NCI-H2196 treated with DMSO at 0.1 percent for 48 hours (cell line): ENCODE data around the gene PCDHA12.
"Not testable (repeated sequence)": the region's sequence is repeated elsewhere in the genome, so short reads cannot be mapped to it uniquely, and the experiment has no call there.

ENCODE experiments used
- DNase-seq: peaks from one replicate; lab custom pipeline; 2025; ENCODE audit not compliant: unreplicated experiment; lab: John Stamatoyannopoulos, UW

Gene PCDHA12

GRCh38 chr5:140857177-140857986 lies 17.7 kb upstream of the PCDHA12 start:
- DNase-seq: no peak

DNA sequence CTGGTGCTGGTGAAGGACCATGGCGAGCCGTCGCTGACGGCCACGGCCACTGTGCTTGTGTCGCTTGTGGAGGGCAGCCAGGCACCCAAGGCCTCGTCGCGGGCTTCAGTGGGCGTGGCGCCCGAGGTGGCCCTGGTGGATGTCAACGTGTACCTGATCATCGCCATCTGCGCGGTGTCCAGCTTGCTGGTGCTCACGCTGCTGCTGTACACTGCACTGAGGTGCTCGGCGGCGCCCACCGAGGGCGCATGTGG lies 17.2 kb upstream of the PCDHA12 start:
- DNase-seq: no peak

DNA sequence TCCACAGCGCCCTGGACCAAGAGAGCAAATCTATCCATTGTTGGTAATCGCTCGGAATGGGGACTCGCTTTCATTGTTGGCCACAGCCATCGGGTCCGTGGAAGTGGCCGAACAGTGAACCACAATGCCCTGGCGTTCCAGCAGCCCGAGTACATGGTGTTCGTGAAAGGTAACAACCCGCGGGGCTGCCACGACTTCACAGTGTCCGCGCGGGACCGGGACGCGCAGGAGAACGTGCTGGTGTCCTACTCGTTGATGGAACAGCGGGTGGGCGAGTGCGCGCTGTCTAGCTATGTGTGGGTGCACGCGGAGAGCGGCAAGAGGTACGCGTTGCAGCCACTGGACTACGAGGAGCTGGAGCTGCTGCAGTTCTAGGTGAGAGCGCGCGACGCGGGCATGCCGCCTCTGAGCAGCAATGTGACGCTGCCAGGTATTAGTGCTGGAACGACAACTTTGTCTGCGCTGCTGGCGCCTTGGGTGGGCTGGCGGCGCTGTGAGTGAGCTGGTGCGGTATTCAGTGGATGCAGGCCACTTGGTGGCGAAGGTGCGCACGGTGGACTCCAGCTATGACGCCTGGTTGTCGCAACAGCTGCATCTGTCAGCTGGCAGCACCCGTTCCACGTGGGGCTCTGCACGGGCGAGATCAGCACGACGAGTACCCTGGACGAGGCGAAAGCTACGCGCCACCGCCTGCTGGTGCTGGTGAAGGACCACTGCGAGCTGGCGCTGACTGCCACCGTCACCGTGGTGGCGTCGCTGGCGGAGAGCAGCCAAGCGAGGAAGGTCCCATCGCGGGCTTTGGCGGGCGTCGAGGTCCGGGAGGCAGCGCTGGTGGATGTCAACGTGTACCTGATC lies 12.4 kb upstream of the PCDHA12 start:
- DNase-seq: no peak

- no peak for DNase-seq
Observed at GRCh38 chr5:140868721-140869554, 6.2 kb upstream of the PCDHA12 start, which contains the start of gene PCDHA11. Gene PCDHA11, plus strand, starts transcription at chr5:140868957. Its CDS starts 147 bp downstream, at chr5:140869104.

- no peak for DNase-seq
Observed at GRCh38 chr5:140869555-140869886, 5.6 kb upstream of the PCDHA12 start.

DNA sequence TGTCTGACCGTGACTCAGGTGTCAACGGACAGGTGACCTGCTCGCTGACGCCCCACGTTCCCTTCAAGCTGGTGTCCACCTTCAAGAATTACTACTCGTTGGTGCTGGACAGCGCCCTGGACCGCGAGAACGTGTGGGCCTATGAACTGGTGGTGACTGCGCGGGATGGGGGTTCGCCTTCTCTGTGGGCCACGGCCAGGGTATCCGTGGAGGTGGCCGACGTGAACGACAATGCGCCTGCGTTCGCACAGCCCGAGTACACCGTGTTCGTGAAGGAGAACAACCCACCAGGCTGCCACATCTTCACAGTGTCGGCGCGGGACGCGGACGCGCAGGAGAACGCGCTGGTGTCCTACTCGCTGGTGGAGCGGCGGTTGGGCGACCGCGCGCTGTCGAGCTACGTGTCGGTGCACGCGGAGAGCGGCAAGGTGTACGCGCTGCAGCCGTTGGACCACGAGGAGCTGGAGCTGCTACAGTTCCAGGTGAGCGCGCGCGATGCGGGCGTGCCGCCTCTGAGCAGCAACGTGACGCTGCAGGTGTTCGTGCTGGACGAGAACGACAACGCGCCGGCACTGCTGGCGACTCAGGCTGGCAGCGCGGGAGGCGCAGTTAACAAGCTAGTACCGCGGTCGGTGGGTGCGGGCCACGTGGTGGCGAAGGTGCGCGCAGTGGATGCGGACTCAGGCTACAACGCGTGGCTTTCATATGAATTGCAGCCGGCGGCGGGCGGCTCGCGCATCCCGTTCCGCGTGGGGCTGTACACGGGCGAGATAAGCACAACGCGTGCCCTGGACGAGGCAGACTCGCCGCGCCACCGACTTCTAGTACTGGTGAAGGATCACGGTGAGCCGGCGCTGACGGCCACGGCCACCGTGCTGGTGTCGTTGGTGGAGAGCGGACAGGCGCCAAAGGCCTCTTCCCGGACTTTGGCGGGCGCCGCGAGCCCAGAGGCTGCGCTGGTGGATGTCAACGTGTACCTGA lies 4.6 kb upstream of the PCDHA12 start:
- no peak for DNase-seq

DNA sequence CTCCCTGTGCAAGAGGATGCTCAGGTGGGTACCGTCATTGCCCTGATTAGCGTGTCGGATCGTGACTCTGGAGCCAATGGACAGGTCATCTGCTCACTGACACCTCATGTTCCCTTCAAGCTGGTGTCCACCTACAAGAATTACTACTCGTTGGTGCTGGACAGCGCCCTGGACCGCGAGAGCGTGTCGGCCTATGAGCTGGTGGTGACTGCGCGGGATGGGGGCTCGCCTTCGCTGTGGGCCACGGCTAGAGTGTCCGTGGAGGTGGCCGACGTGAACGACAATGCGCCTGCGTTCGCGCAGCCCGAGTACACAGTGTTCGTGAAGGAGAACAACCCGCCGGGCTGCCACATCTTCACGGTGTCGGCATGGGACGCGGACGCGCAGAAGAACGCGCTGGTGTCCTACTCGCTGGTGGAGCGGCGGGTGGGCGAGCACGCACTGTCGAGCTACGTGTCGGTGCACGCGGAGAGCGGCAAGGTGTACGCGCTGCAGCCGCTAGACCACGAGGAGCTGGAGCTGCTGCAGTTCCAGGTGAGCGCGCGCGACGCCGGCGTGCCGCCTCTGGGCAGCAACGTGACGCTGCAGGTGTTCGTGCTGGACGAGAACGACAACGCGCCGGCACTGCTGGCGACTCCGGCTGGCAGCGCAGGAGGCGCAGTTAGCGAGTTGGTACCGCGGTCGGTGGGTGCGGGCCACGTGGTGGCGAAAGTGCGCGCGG lies 1.6 kb downstream of the PCDHA12 start:
- not testable (repeated sequence) for DNase-seq

DNA sequence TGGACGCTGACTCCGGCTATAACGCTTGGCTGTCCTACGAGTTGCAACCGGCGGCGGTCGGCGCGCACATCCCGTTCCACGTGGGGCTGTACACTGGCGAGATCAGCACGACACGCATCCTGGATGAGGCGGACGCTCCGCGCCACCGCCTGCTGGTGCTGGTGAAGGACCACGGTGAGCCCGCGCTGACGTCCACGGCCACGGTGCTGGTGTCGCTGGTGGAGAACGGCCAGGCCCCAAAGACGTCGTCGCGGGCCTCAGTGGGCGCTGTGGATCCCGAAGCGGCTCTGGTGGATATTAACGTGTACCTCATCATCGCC lies 2.1 kb downstream of the PCDHA12 start:
- no peak for DNase-seq

DNA sequence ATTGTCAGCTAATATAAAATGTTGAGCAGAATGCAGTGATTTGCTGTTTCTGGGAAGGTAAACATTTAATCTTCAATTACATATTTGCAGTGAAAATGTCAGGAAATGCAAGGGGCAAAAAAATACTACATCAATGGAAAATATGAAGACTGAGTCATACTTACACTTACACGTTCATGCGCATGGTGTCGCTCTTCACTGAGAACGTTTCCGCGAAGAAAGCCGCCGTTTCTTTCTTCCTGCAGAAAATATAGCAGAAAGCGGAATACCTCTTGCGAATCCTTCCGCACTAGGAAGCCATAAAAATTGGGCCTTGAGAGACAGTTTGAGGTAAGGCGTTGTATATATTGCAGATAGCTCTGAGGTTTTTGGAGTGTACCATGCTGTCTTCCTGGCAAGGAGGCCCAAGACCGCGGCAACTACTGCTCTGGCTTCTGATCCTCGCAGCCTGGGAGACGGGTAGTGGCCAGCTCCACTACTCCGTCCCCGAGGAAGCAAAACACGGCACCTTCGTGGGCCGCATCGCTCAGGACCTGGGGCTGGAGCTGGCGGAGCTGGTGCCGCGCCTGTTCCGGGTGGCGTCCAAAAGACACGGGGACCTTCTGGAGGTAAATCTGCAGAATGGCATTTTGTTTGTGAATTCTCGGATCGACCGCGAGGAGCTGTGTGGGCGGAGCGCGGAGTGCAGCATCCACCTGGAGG lies 6.9 kb downstream of the PCDHA12 start, which contains the start of gene PCDHA13:
TSS of gene PCDHA13 (plus strand) at position 236 of the 702 bp plus-strand sequence. CDS start at position 381, 145 bp downstream.
- DNase-seq: no peak

DNA sequence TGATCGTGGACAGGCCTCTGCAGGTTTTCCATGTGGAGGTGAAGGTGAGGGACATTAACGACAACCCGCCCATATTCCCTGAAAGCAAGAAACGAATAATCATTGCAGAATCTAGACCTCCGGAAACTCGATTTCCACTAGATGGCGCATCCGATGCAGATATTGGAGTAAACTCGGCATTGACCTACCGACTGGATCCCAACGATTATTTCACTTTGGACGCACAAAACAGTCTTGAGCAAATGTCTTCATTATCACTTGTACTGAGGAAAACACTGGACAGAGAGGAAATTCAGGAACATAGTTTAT lies 7.4 kb downstream of the PCDHA12 start:
- DNase-seq: no peak

DNA sequence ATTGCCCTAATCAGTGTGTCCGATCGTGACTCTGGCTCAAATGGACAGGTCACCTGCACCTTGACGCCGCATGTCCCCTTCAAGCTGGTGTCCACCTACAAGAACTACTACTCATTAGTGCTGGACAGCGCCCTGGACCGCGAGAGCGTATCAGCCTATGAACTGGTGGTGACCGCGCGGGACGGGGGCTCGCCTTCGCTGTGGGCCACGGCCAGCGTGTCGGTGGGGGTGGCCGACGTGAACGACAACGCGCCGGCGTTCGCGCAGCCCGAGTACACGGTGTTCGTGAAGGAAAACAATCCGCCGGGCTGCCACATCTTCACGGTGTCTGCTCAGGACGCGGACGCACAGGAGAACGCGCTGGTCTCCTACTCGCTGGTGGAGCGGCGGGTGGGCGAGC lies 8.3 kb downstream of the PCDHA12 start:
- no peak for DNase-seq

- DNase-seq: no peak
Observed at GRCh38 chr5:140883927-140884697, 9.0 kb downstream of the PCDHA12 start.

GRCh38 chr5:140916325-140916724 lies 41.2 kb downstream of the PCDHA12 start:
- DNase-seq: no peak

DNA sequence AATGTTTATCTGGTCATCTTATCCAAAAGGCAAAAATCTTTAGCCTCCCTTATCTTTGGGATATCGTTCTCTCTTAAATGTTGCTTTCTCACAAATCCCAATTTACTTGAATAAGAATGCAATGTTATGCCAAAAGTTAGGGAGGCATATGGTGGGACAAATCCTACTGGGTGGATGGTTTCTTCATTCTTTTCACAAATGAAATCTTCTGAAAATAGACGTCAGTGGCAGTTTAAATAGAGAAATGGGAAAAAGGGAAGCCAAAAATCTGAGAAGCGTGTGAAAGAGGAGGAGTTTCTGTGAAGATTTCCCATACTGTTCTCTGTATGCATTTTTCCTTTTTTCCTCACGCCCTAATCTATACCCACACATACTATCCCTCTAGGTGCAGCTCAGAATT lies 48.5 kb downstream of the PCDHA12 start:
- no peak for DNase-seq

- DNase-seq: peak; percentile 70
Observed at GRCh38 chr5:140925806-140926442, 50.8 kb downstream of the PCDHA12 start, which contains the start of gene PCDHAC1. Gene PCDHAC1, plus strand, starts transcription at chr5:140926299. Its CDS starts 594 bp downstream, at chr5:140926893.

GRCh38 chr5:140926443-140927227 lies 51.5 kb downstream of the PCDHA12 start:
- peak; percentile 80 for DNase-seq

DNA sequence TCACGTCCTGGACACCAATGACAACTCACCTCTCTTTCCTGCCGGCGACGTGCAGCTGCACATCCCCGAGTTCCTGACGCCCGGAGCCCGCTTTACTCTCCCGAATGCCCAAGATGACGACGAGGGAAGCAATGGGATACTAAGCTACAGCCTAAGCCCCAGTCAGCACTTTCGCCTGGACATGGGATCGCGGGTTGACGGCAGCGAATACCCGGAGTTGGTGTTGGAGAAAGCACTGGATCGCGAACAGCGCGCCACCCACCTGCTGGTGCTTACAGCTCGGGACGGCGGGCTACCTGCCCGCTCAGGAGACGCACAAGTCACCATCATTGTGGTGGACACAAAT lies 52.1 kb downstream of the PCDHA12 start:
- DNase-seq: no peak
